H1 (cell line): ENCODE results near the gene MIDN. TPM values are rescaled to one million over a fixed set of nuclear protein-coding genes. Genes with fewer than 3 reads are reported as not detected.

Source experiments
- CTCF ChIP-seq, 3 experiments: IDR thresholded peaks; 1 replicate in 2 of 3; 2 replicates in 1 of 3; pipeline versions ENCODE4 v1.5.1 to v1.6.1; 2011; ENCODE audit warnings: low read length in 3 of 3, mild to moderate bottlenecking in 3 of 3, inconsistent platforms in 2 of 3, low read depth in 1 of 3, moderate library complexity in 1 of 3; ENCODE audit not compliant: insufficient read depth in 1 of 3; ENCODE audit errors: control extremely low read depth in 1 of 3
- polyA plus RNA-seq, 7 experiments: library from polyadenylated mRNA; depleted of rRNA in 3 of 7; stranded (reverse) in 5 of 7; unstranded in 2 of 7; fragments of >200 nt in 5 of 7; fragments of 200-250 nt in 2 of 7; gene quantifications; 1 replicate in 5 of 7; 2 replicates in 1 of 7; 4 replicates in 1 of 7; pipeline versions ENCODE4 v1.2.1 to v1.2.3, GENCODE V29; 2011 to 2013; ENCODE audit warnings: missing spikeins in 2 of 7, mixed read lengths in 2 of 7
- total RNA-seq: library from RNA; stranded (reverse); fragmentation: NEBNext Ultra II Directional; extraction: Animal tissue kit (Norgen Biotek cat#: 25700); gene quantifications from 2 replicates; pipeline ENCODE4 v1.2.1, GENCODE V29; 2021

MIDN gene
- total and polyA plus RNA-seq, 2 of the 8 experiments (the other 6 are each of a cell fraction or from before 2014, with no cell fraction given): 39.8 to 159 TPM

GRCh38 chr19:1239420-1239795, 9.0 kb upstream of the MIDN start (continued):
- no peak for TF ChIP-seq CTCF (IDR thresholded peaks at IDR 0.05; ENCODE audit: control extremely low read depth in 1 of 3, insufficient read depth in 1 of 3, low read depth in 1 of 3, low read length in 3 of 3)
